ENCODE data around the gene SHISAL1. TPM values are rescaled to one million over a fixed set of nuclear protein-coding genes. Genes with fewer than 3 reads are reported as not detected.

Gene SHISAL1
- total RNA-seq, 1 experiment from 2014 or later = 1.1 TPM

DNA sequence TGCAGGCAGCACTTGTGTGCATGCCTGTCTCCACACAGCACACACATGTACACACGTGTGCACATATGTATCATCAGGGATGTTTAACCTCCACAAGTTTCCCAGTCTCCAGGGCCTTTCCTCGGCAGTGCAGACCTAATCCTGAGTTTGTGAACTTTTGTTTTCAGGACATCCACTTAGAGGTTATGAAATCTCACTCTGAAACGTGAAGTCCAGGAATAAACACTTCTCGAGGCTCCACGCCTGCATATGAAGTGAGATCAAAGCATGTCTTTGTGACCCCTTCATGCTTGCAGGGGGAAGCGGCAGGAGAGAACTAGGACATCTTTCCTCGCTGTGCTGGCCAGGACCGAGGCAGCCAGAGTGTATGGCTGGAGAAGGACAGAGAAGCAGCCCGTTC, 3.1 kb downstream of the SHISAL1 start:
- Histone ChIP-seq H3K9me2 (replicated peaks; ENCODE audit: low read length) (no peaks in the 10 kb centered on the region), H3K9ac (ENCODE audit: low read length) (peak overlapping the region; percentile 46; the same call in 1 of the 2 replicates), H3F3A (ENCODE audit: low read length, unreplicated experiment) (no peaks in the 10 kb centered on the region), H3K9me3 (ENCODE audit: low read length) (no peaks in the 10 kb centered on the region), H3K4me3 (ENCODE audit: low read length) (0 out of 2 replicates have a peak overlapping the region, but pooled peaks have one; percentile 26), H3K36me3 (ENCODE audit: low read depth, low read length) (no peaks in the 10 kb centered on the region), H3K79me2 (ENCODE audit: low read length) (no peaks in the 10 kb centered on the region), H3K27ac (ENCODE audit: low read length) (peak overlapping the region; percentile 64), H3K4me2 (ENCODE audit: low read length) (peak overlapping the region; percentile 80), H4K20me1 (ENCODE audit: low read length) (no peaks in the 10 kb centered on the region), H2AFZ (ENCODE audit: low read length) (peak overlapping the region; percentile 56), H3K4me1 (ENCODE audit: insufficient read depth, low read length) (peaks cover 21% of the 10 kb centered on the region), H3K27me3 (ENCODE audit: low read length) (no peaks in the 10 kb centered on the region)
- CTCF ChIA-PET = no interaction called here
- DNase-seq = no peak
- no peak for TF ChIP-seq EZH2 (IDR thresholded peaks at IDR 0.05; ENCODE audit: low read length, unreplicated experiment)
- TF ChIP-seq, protein P1, sequence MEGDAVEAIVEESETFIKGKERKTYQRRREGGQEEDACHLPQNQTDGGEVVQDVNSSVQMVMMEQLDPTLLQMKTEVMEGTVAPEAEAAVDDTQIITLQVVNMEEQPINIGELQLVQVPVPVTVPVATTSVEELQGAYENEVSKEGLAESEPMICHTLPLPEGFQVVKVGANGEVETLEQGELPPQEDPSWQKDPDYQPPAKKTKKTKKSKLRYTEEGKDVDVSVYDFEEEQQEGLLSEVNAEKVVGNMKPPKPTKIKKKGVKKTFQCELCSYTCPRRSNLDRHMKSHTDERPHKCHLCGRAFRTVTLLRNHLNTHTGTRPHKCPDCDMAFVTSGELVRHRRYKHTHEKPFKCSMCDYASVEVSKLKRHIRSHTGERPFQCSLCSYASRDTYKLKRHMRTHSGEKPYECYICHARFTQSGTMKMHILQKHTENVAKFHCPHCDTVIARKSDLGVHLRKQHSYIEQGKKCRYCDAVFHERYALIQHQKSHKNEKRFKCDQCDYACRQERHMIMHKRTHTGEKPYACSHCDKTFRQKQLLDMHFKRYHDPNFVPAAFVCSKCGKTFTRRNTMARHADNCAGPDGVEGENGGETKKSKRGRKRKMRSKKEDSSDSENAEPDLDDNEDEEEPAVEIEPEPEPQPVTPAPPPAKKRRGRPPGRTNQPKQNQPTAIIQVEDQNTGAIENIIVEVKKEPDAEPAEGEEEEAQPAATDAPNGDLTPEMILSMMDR (conservative IDR thresholded peaks at IDR 0.05; ENCODE audit: low read depth, low read length) = no peak
- no peak for TF ChIP-seq EZH2phosphoT487 (IDR thresholded peaks at IDR 0.05; ENCODE audit: borderline replicate concordance, low read length)
- POLR2A ChIA-PET (ENCODE audit: unreplicated experiment) = interaction anchor here (0.5 to 1.1 kb wide), 2 partner anchors 12 to 17 kb away, joined by 3 read pairs; no protein-coding TSS in a partner anchor
- ATAC-seq = peak; percentile 20
- BruUV-seq (replicated peaks) = no TSS peak
- intact Hi-C loops (cut with micrococcal nuclease) = no loop called here

DNA sequence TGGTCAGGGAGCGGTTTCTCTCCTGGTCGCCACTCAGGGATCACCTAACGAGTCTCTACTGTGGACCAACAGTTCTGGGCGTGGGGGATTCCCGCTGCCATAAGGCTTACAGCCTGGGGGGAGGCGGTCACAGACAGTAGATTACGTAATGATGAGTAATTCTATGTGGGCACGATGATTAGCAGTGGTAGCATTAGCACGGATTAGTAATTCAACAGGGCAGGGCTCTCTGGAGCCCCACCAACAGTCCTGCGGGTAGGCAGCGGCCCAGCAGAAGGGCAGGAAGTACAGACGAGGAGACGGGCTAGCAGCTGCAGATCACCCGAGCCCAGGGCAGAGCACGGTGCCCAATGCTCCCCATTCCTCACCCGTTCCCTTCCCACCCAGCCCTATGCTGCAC, 3.6 kb downstream of the SHISAL1 start:
- CTCF ChIA-PET = no interaction called here

More for the DNA sequence above, 3.6 kb downstream of the SHISAL1 start:
- Histone ChIP-seq H3K4me2 (ENCODE audit: low read length) (peak overlapping the region; percentile 80), H3K4me1 (ENCODE audit: insufficient read depth, low read length) (peaks cover 21% of the 10 kb centered on the region), H3K4me3 (ENCODE audit: low read length) (0 out of 2 replicates have a peak overlapping the region, but pooled peaks have one; percentile 26), H3K79me2 (ENCODE audit: low read length) (no peaks in the 10 kb centered on the region), H3K27ac (ENCODE audit: low read length) (peak overlapping the region; percentile 64), H2AFZ (ENCODE audit: low read length) (peak overlapping the region; percentile 56), H3K9me3 (ENCODE audit: low read length) (no peaks in the 10 kb centered on the region), H3K9ac (ENCODE audit: low read length) (peak overlapping the region; percentile 46; the same call in 1 of the 2 replicates), H3F3A (ENCODE audit: low read length, unreplicated experiment) (no peaks in the 10 kb centered on the region), H3K27me3 (ENCODE audit: low read length) (no peaks in the 10 kb centered on the region), H3K9me2 (replicated peaks; ENCODE audit: low read length) (no peaks in the 10 kb centered on the region), H4K20me1 (ENCODE audit: low read length) (no peaks in the 10 kb centered on the region), H3K36me3 (ENCODE audit: low read depth, low read length) (no peaks in the 10 kb centered on the region)
- POLR2A ChIA-PET (ENCODE audit: unreplicated experiment) = interaction anchor here (1.1 kb wide), 1 partner anchor 17 kb away, joined by 3 read pairs; no protein-coding TSS in a partner anchor
- TF ChIP-seq EZH2phosphoT487 (IDR thresholded peaks at IDR 0.05; ENCODE audit: borderline replicate concordance, low read length) (no peak), EZH2 (IDR thresholded peaks at IDR 0.05; ENCODE audit: low read length, unreplicated experiment) (no peak)
- TF ChIP-seq, protein P1 (conservative IDR thresholded peaks at IDR 0.05; ENCODE audit: low read depth, low read length) = no peak
- peak; percentile 90 for DNase-seq
- BruUV-seq (replicated peaks) = no TSS peak
- ATAC-seq = peak; percentile 95
- intact Hi-C loops (cut with micrococcal nuclease) = no loop called here

Data from PC-3 (cell line).